OCI-LY1 (cell line): Measurements from ENCODE around the gene ULK3.

Experiments used
- H2AFZ ChIP-seq: fragments of 200-600 bp; sonication (generic), shearing (Covaris generic); 2 replicates; pipeline ENCODE4 v1.6.0; 2014; ENCODE audit warnings: antibody characterized with exemption, mild to moderate bottlenecking, low read length
- H3F3A ChIP-seq: fragments of 200-600 bp; sonication (generic), shearing (Covaris generic); 2 replicates; pipeline ENCODE4 v1.6.0; 2014; ENCODE audit warnings: mild to moderate bottlenecking, antibody characterized with exemption, low read length, moderate library complexity; ENCODE audit not compliant: insufficient read depth
- H3K27ac ChIP-seq: fragments of 200-600 bp; sonication (generic); 2 replicates; pipeline ENCODE4 v1.5.1; 2014; ENCODE audit warnings: low read length, mixed run types, mild to moderate bottlenecking, low read depth; ENCODE audit not compliant: poor library complexity, severe bottlenecking
- H3K27me3 ChIP-seq: fragments of 200-600 bp; sonication (generic); 2 replicates; pipeline ENCODE4 v1.6.0; 2014; ENCODE audit warnings: antibody characterized with exemption, mild to moderate bottlenecking, low read length, moderate library complexity; ENCODE audit not compliant: insufficient read depth
- H3K36me3 ChIP-seq: fragments of 200-600 bp; sonication (generic); 2 replicates; pipeline ENCODE4 v1.6.1; 2014; ENCODE audit warnings: mild to moderate bottlenecking, antibody characterized with exemption, low read length, moderate library complexity, mixed read lengths; ENCODE audit not compliant: insufficient read depth
- H3K4me1 ChIP-seq: fragments of 200-600 bp; sonication (generic); 2 replicates; pipeline ENCODE4 v1.5.1; 2014; ENCODE audit warnings: mild to moderate bottlenecking, low read length, moderate library complexity; ENCODE audit not compliant: insufficient read depth, severe bottlenecking
- H3K4me2 ChIP-seq: fragments of 200-600 bp; sonication (generic), shearing (Covaris generic); 2 replicates; pipeline ENCODE4 v1.6.1; 2014; ENCODE audit warnings: low read length
- H3K4me3 ChIP-seq: fragments of 200-600 bp; sonication (generic); 2 replicates; pipeline ENCODE4 v1.5.1; 2014; ENCODE audit warnings: low read length, low read depth, mild to moderate bottlenecking, mixed read lengths; ENCODE audit not compliant: poor library complexity, severe bottlenecking
- H3K79me2 ChIP-seq: fragments of 200-600 bp; shearing (Covaris generic); 2 replicates; pipeline ENCODE4 v1.6.1; 2016; ENCODE audit warnings: mixed run types, low read length, mixed read lengths; ENCODE audit not compliant: insufficient read depth
- H3K9ac ChIP-seq: fragments of 200-600 bp; sonication (generic), shearing (Covaris generic); 2 replicates; pipeline ENCODE4 v1.6.1; 2014; ENCODE audit warnings: mild to moderate bottlenecking, low read length, mixed read lengths
- H3K9me2 ChIP-seq: fragments of 200-600 bp; sonication (generic), shearing (Covaris generic); 2 replicates; pipeline ENCODE4 v1.6.1; 2014; ENCODE audit warnings: low read depth, mild to moderate bottlenecking, low read length, mixed read lengths
- H3K9me3 ChIP-seq: fragments of 200-600 bp; shearing (Covaris generic); 2 replicates; pipeline ENCODE4 v1.6.1; 2014; ENCODE audit warnings: low read length, mixed read lengths
- H4K20me1 ChIP-seq: fragments of 200-600 bp; sonication (generic), shearing (Covaris generic); 2 replicates; pipeline ENCODE4 v1.6.0; 2016; ENCODE audit warnings: mild to moderate bottlenecking, low read length; ENCODE audit not compliant: insufficient read depth
- CTCF ChIP-seq: fragments of 200-600 bp; sonication (generic), shearing (Covaris generic); IDR thresholded peaks from 2 replicates; pipeline ENCODE4 v1.5.1; 2017; ENCODE audit warnings: mild to moderate bottlenecking, antibody characterized with exemption, low read length, moderate library complexity, mixed read lengths
- EZH2 ChIP-seq: fragments of 200-600 bp; sonication (generic), shearing (Covaris generic); IDR thresholded peaks from 2 replicates; pipeline ENCODE4 v1.8.0; 2017; ENCODE audit warnings: borderline replicate concordance, mixed run types, mild to moderate bottlenecking, antibody characterized with exemption, low read length, moderate library complexity, mixed read lengths

ULK3 gene

GRCh38 chr15:74791667-74792066, 51.3 kb downstream of the ULK3 start:
- Histone ChIP-seq H3K79me2 (peaks cover 66% of the 10 kb centered on the region), H3F3A (0 out of 2 replicates have a peak, but pooled peaks cover 7% of the 10 kb centered on the region), H3K9me3 (no peaks in the 10 kb centered on the region), H3K4me2 (peak overlapping the region; percentile 97), H3K27ac (peak overlapping the region; percentile 99), H3K4me3 (peak overlapping the region; percentile 97), H3K9me2 (no peaks in the 10 kb centered on the region), H2AFZ (no peak overlapping the region), H3K36me3 (peaks cover 61% of the 10 kb centered on the region; the same call in 1 of the 2 replicates), H3K27me3 (no peaks in the 10 kb centered on the region), H3K9ac (peak overlapping the region; percentile 83; the same call in 1 of the 2 replicates), H4K20me1 (no peaks in the 10 kb centered on the region), H3K4me1 (peaks cover 99% of the 10 kb centered on the region)
- TF ChIP-seq EZH2 = no peak
- no peak for TF ChIP-seq CTCF

- Histone ChIP-seq H3K9me3 (no peaks in the 10 kb centered on the region), H3K27me3 (no peaks in the 10 kb centered on the region), H3K9me2 (no peaks in the 10 kb centered on the region), H3K27ac (peak overlapping the region; percentile 99), H3F3A (0 out of 2 replicates have a peak, but pooled peaks cover 7% of the 10 kb centered on the region), H3K36me3 (peaks cover 55% of the 10 kb centered on the region; the same call in 1 of the 2 replicates), H3K9ac (peak overlapping the region; percentile 83), H3K4me1 (peaks cover 99% of the 10 kb centered on the region), H3K4me2 (peak overlapping the region; percentile 97), H3K79me2 (peaks cover 59% of the 10 kb centered on the region), H4K20me1 (no peaks in the 10 kb centered on the region), H3K4me3 (peak overlapping the region; percentile 97), H2AFZ (no peak overlapping the region)
- TF ChIP-seq CTCF = no peak
- no peak for TF ChIP-seq EZH2
Observed at GRCh38 chr15:74791007-74791406, 51.9 kb downstream of the ULK3 start.

GRCh38 chr15:74790080-74790916, 52.7 kb downstream of the ULK3 start:
- H2AFZ ChIP-seq = no peak overlapping the region
- TF ChIP-seq CTCF = no peak
- no peak for TF ChIP-seq EZH2
- H3K79me2 ChIP-seq = peaks cover 52% of the 10 kb centered on the region
- H4K20me1 ChIP-seq = no peaks in the 10 kb centered on the region
- peaks cover 100% of the 10 kb centered on the region for H3K4me1 ChIP-seq
- H3F3A ChIP-seq = peaks cover 11% of the 10 kb centered on the region; the same call in 1 of the 2 replicates
- H3K27ac ChIP-seq = peak overlapping the region; percentile 99
- H3K36me3 ChIP-seq = peaks cover 53% of the 10 kb centered on the region; the same call in 1 of the 2 replicates
- H3K9ac ChIP-seq = peak overlapping the region; percentile 83
- peak overlapping the region; percentile 97 for H3K4me2 ChIP-seq
- H3K4me3 ChIP-seq = peak overlapping the region; percentile 97
- H3K27me3 ChIP-seq = no peaks in the 10 kb centered on the region
- H3K9me2 ChIP-seq = no peaks in the 10 kb centered on the region
- H3K9me3 ChIP-seq = no peaks in the 10 kb centered on the region
